HepG2 (cell line): Measurements from ENCODE around the gene MARK2.

Experiments used
- CTCF ChIP-seq: sonication (generic); formaldehyde crosslinking; IDR thresholded peaks from 2 replicates; pipeline ENCODE4 v1.5.0; 2020; ENCODE audit warnings: mild to moderate bottlenecking, missing genetic modification reagents, moderate library complexity
- EZH2 ChIP-seq: conservative IDR thresholded peaks from 2 replicates; pipeline ENCODE4 v1.6.1; 2012; ENCODE audit warnings: mild to moderate bottlenecking, low read depth, low read length, moderate library complexity
- HDAC6 ChIP-seq: fragments of 200-600 bp; sonication (generic); IDR thresholded peaks from 2 replicates; pipeline ENCODE4 v1.7.0; 2017; ENCODE audit warnings: mild to moderate bottlenecking, antibody characterized with exemption, low read length, low read depth
- NONO ChIP-seq, 2 experiments: fragments of 450-650 bp in 1 of 2; sonication (generic) in 1 of 2; formaldehyde crosslinking in 1 of 2; IDR thresholded peaks in 1 of 2; conservative IDR thresholded peaks in 1 of 2; 2 replicates each; pipeline versions ENCODE4 v1.6.1 to v1.8.0; 2017 to 2022; ENCODE audit warnings: mild to moderate bottlenecking in 1 of 2, missing genetic modification reagents in 1 of 2, moderate library complexity in 1 of 2
- REST ChIP-seq, 2 experiments: IDR thresholded peaks; 2 replicates each; pipeline ENCODE4 v1.6.1; 2011 to 2012; ENCODE audit warnings: low read length in 2 of 2, borderline replicate concordance in 1 of 2, low read depth in 1 of 2, mild to moderate bottlenecking in 1 of 2, moderate library complexity in 1 of 2
- YY1 ChIP-seq: IDR thresholded peaks from 2 replicates; pipeline ENCODE4 v1.6.1; 2011; ENCODE audit warnings: low read length, low read depth, moderate library complexity, mild to moderate bottlenecking; ENCODE audit not compliant: insufficient read depth, insufficient replicate concordance
- ZNF687 ChIP-seq: sonication (generic); formaldehyde crosslinking; IDR thresholded peaks from 2 replicates; pipeline ENCODE4 v1.5.1; 2020; ENCODE audit warnings: mild to moderate bottlenecking, missing genetic modification reagents, moderate library complexity

- no peak for TF ChIP-seq EZH2
- TF ChIP-seq YY1: peak; percentile 57
- TF ChIP-seq REST (IDR thresholded peaks at IDR 0.05; ENCODE audit: borderline replicate concordance in 1 of 2, low read depth in 1 of 2, low read length in 2 of 2): no peak
- TF ChIP-seq NONO (IDR thresholded peaks at IDR 0.05): no peak
- no peak for TF ChIP-seq NONO (CRISPR knock-in tag; conservative IDR thresholded peaks at IDR 0.05)
- TF ChIP-seq HDAC6: no peak
- TF ChIP-seq ZNF687 (CRISPR knock-in tag): peak; percentile 25; the same call in 1 of the 2 replicates
- TF ChIP-seq CTCF: 0 out of 2 replicates have a peak, but pooled peaks have one; percentile 1
Observed at GRCh38 chr11:63916837-63917691, 78.2 kb downstream of the MARK2 start, which contains the start of gene RCOR2.
